Hepatocyte (in vitro differentiated cells): ENCODE data around the gene RPS5.

ENCODE experiments used
- CTCF ChIP-seq: fragments of 200-600 bp; sonication (generic); IDR thresholded peaks from 2 replicates; pipeline ENCODE4 v1.5.1; 2016; ENCODE audit warnings: antibody characterized with exemption, mild to moderate bottlenecking; ENCODE audit not compliant: poor library complexity
- EZH2 ChIP-seq: fragments of 200-600 bp; sonication (generic); IDR thresholded peaks from 2 replicates; pipeline ENCODE4 v1.6.1; 2016; ENCODE audit warnings: antibody characterized with exemption, mild to moderate bottlenecking, borderline replicate concordance
- EZH2phosphoT487 ChIP-seq: fragments of 200-600 bp; sonication (generic); IDR thresholded peaks from one replicate; pipeline ENCODE4 v1.6.1; 2018; ENCODE audit warnings: antibody characterized with exemption, mild to moderate bottlenecking, low read depth, moderate library complexity; ENCODE audit not compliant: unreplicated experiment, severe bottlenecking

DNA sequence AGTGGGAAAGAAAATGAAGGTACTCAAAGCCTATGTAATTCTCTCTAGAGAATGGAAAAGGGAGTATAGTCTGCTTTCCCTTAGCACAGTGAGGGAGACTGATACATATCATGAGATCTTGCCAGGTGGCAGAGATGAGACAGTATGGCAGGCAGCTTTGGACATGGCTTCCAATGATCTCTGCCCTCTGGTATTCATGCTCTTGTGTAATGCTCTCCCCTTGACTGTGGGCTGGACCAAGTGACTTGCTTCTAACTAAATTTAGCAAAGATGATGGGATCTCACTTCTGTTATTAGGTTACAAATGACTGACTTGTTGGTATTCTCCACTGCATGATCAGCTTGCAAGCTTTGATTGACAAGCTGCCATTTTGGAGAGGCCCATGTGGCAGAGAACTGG is 42.7 kb downstream of the RPS5 start:
- TF ChIP-seq CTCF, result no peak
- TF ChIP-seq EZH2phosphoT487, result no peak
- no peak for TF ChIP-seq EZH2
